ENCODE measurements around the gene MCTP2.

GRCh38 chr15:94270570-94270969 is 39.2 kb downstream of the MCTP2 start:
- TF ChIP-seq CTCF (IDR thresholded peaks at IDR 0.05) (no peak), EZH2 (IDR thresholded peaks at IDR 0.05; ENCODE audit: borderline replicate concordance, insufficient read depth, low read depth, low read length, poor library complexity, severe bottlenecking) (no peak)
